T1000 (cell line): ENCODE data around the gene SORCS1.

Source experiments
- DNase-seq: peaks from one replicate; lab custom pipeline; 2025; ENCODE audit warnings: mixed read lengths; lab: John Stamatoyannopoulos, UW

Gene SORCS1

GRCh38 chr10:106992055-106992454 is 172.5 kb downstream of the SORCS1 start:
- no peak for DNase-seq

- no peak for DNase-seq
Measured at GRCh38 chr10:106991091-106991490, 173.4 kb downstream of the SORCS1 start.

GRCh38 chr10:106987362-106987761 is 177.1 kb downstream of the SORCS1 start:
- no peak for DNase-seq

- no peak for DNase-seq
Measured at GRCh38 chr10:106982268-106982667, 182.2 kb downstream of the SORCS1 start.

GRCh38 chr10:106981452-106982075 is 182.9 kb downstream of the SORCS1 start:
- DNase-seq, result no peak

- no peak for DNase-seq
Measured at GRCh38 chr10:106980495-106981451, 183.7 kb downstream of the SORCS1 start.

GRCh38 chr10:106978756-106979155 is 185.8 kb downstream of the SORCS1 start:
- DNase-seq, result no peak

GRCh38 chr10:106973716-106974115 is 190.8 kb downstream of the SORCS1 start:
- DNase-seq, result no peak

GRCh38 chr10:106973288-106973687 is 191.2 kb downstream of the SORCS1 start:
- no peak for DNase-seq

GRCh38 chr10:106972381-106972780 is 192.1 kb downstream of the SORCS1 start:
- DNase-seq, result no peak

- DNase-seq, result no peak
Measured at GRCh38 chr10:106971411-106971831, 193.1 kb downstream of the SORCS1 start.

- no peak for DNase-seq
Measured at GRCh38 chr10:106967452-106967851, 197.1 kb downstream of the SORCS1 start.

- no peak for DNase-seq
Measured at GRCh38 chr10:106960812-106961211, 203.7 kb downstream of the SORCS1 start.

- no peak for DNase-seq
Measured at GRCh38 chr10:106959521-106959920, 205.0 kb downstream of the SORCS1 start.

GRCh38 chr10:106958589-106959361 is 205.7 kb downstream of the SORCS1 start:
- no peak for DNase-seq

- no peak for DNase-seq
Measured at GRCh38 chr10:106957823-106958588, 206.5 kb downstream of the SORCS1 start.

- no peak for DNase-seq
Measured at GRCh38 chr10:106956216-106956915, 208.1 kb downstream of the SORCS1 start.

GRCh38 chr10:106955133-106955532 is 209.4 kb downstream of the SORCS1 start:
- no peak for DNase-seq

- no peak for DNase-seq
Measured at GRCh38 chr10:106952033-106952432, 212.5 kb downstream of the SORCS1 start.

- no peak for DNase-seq
Measured at GRCh38 chr10:106949680-106950478, 214.6 kb downstream of the SORCS1 start.
